Epithelial cell of prostate (primary cell): ENCODE results near the gene CNTN1.
A peak's percentile ranks its signal among the peaks of the same experiment; 100 is the strongest.
"Not testable (repeated sequence)": the region's sequence is repeated elsewhere in the genome, so short reads cannot be mapped to it uniquely, and the experiment has no call there.

ENCODE experiments used
- DNase-seq: peaks from one replicate; pipeline ENCODE4 v3.0.0-alpha.2; 2011; ENCODE audit warnings: low read depth, low spot score
- H3K27ac ChIP-seq: fragments of 450-650 bp; 2 replicates; pipeline ENCODE4 v1.5.1; 2017; ENCODE audit warnings: mild to moderate bottlenecking

CNTN1 gene

DNA sequence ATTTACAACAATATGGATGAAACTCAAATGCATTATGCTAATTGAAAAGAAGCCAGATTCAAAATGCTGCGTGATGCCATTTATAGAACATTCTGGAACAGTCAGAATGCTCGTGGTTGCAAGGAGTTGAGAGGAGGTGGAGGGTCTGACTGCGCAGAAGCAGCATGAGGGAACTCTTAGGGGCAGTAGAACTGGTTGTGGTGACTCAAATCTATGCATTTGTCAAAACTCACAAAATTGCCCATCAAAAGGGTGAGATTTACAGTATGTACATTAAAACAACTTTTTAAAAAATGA, 382.2 kb downstream of the CNTN1 start:
- H3K27ac ChIP-seq = no peak overlapping the region
- no peak for DNase-seq

DNA sequence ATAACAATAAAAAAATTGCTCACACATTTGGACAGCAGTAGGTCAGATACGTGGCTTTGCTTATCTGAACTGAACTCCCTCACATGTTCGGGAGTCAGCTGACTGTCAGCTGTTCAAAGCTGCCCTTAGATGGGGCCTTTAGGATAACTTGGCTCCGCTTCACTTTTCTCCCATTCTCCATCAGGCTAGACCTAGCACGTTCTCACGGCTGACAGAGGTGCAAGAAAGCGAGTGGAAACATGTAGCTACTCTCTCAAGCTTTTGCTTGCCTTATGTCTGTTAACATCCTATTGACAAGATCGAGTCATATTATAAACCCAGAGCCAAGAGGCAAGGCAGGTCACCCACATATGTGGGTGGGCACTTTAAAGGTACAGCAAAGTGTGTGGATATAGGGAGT, 383.9 kb downstream of the CNTN1 start:
- no peak overlapping the region for H3K27ac ChIP-seq
- peak; percentile 36 for DNase-seq

DNA sequence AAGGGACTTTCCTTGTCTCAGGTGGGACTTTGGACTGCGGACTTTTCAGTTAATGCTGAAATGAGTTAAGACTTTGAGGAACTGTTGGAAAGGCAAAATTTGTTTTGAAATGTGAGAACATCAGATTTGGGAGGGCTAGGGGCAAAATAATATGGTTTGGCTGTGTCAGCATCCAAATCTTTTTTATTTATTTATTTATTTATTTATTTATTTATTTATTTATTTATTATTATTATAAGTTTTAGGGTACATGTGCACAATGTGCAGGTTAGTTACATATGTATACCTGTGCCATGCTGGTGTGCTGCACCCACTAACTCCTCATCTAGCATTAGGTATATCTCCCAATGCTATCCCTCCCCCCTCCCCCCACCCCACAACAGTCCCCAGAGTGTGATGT, 389.0 kb downstream of the CNTN1 start:
- H3K27ac ChIP-seq, DNase-seq: not testable (repeated sequence)

DNA sequence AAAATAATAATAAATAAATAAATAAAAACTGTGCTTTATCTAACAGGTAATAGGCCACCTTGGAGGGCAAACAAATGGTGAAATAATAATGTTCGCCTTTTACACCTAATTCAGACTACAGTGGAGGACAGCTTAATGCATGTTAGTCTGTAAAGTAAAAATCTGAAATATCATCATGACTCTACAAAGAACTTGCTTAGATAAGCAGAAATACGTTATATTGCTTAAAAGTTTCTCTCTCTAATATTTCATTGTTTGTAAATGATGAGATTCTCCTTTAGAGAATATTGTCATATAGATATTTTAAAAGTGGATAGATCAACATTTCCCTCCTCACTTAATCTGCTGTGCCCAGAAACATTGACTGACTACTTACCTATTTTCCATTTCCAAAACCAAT, 397.2 kb downstream of the CNTN1 start:
- H3K27ac ChIP-seq = no peak overlapping the region
- DNase-seq = no peak

DNA sequence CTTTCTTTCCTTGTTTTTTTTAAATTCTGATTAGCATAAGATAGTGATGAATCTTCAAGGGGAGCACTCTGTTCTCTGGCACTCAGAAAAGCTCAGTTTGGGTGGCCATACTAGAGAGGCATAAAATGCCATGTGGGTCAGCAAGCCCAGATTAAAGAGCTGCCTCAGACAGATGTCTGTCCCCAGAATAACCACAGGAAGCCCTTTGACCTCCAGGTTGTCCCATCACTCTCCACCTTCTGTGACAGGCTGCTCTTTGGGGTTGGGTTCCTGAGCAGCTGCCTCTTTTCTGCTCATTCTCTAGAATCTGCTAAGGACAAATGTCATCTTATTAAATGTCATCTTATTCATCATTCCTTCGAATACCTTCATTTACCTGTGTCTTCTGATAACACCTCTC, 399.9 kb downstream of the CNTN1 start:
- no peak for DNase-seq
- H3K27ac ChIP-seq = no peak overlapping the region

DNA sequence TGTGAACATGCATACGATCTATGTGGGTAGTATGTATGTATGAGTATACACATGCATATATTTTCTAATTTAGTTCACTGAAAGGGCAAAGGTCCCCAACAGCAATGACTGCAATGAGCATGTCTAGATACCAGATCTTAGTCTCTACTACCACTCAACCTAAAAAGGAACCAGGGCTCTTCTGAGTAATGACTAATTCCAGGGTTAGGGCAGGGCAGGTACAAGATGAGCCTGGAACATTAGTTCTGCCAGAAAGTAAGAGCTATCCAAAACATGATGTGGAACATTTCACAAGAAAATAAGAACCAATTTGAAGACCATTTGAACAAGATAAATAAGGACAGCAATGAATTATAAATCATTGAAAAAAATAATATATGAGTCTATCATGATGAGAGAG, 404.6 kb downstream of the CNTN1 start:
- DNase-seq = no peak

DNA sequence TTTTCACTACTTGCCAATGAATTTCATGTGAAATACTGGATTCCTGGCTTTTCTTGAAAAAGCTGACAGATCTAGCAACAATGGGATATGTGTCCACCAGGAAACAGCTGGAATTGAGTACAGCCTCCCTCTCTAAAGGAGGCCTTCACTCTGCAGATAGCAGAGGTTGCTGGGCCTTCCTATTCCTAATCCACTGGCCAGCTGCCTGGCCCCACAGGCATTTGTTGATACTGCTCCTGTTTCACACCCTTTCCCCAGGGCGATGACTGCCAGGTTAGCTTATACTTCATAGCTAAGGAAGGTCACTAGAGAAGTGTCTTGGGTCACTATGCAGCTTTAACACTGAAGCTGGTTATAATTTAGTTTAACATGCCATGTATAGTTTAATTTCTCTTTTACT, 408.3 kb downstream of the CNTN1 start:
- H3K27ac ChIP-seq = no peak overlapping the region
- DNase-seq = no peak

More for the DNA sequence above, 404.6 kb downstream of the CNTN1 start:
- no peak overlapping the region for H3K27ac ChIP-seq

DNA sequence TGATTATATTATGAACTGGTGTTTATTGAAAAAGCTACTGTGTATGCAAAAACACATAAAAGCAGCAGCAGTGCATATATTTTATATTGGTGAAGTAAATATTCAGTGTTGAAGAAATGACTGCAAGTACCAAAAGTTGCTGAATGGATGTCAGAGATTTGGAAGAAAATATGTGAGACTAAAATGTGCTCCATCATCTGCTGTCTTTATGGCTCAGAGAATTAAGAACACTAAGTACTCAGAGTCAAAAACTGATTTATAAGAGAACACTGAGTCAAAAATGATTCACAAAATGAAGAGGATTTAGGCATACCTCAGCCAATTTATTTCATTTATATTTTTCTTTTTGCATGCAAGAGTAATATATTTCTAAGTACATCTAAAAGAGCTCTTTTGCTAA, 409.6 kb downstream of the CNTN1 start:
- H3K27ac ChIP-seq = no peak overlapping the region
- DNase-seq = no peak

DNA sequence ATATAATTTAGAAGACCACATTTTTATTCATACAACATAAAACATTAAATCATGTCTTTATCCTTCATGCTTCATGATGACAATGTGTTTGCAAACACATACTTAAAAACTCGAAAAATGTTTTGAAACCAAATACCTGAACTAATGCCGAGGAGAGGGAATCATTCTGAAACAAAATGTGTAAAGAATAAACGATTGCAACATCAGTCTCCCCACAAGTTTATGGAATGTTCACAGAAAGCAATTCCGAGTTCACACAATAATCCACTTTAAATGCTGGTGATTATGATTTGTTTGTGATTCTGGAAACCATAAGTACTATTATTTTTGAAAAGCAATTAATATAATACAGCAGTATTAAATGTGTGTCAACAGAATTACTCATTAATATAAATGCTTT, 411.4 kb downstream of the CNTN1 start:
- no peak for DNase-seq
- no peak overlapping the region for H3K27ac ChIP-seq

DNA sequence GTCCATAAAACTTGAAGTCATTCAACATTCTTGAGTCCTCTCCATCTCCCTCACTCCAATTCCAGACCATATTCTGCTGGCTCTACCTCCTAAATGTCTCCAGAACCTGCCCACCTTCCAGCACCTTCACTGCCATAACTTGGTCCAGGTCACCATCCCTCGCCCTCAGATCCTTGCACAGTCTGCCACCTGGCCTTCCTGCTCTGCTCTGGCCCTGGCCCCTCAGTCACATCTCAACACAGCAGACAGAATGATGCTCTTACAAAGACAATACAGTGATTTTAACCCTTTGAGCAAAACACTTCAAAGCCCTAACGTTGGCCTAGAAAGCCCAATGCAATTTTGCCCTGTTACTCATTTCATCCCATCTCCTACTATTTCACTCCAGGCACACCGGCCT, 414.1 kb downstream of the CNTN1 start:
- H3K27ac ChIP-seq = no peak overlapping the region
- no peak for DNase-seq

DNA sequence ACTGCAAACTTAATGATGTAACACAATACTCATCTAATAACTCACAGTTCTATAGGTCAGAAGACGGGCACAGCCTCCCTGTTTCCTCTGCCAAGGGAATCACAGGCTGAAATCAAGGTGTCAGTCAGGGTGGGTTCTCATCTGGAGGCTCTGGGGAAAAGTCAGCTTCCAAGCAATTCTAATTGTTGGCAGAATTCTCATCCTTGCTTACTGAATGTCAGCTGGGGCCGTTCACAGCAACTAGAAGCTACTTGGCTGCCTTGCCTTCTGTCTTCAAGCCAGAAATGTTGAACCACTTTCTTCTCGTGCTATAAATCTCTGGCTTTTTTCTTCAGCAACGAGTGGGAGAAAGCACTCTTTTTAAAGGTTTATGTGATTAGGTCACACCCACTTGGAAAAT, 415.8 kb downstream of the CNTN1 start:
- no peak for DNase-seq
- no peak overlapping the region for H3K27ac ChIP-seq

DNA sequence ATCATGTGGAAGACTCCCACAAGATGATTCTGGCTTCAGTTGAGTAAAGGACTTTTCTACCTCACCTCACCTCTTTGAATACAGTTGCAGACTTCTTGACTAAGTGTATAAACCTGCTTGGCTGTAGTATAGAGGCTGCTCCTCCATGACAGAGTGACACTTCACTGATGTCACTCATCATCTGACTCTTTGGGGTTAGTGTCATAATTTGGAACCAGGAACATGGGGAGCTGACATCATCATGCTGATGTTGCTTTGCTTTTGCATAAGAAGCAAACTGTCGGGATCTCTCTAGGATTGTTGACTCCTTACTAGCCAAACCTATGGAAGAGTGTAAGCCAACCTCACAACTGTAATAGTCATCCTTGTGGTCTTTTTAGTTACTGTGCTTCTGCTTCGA, 420.7 kb downstream of the CNTN1 start:
- no peak overlapping the region for H3K27ac ChIP-seq

DNA sequence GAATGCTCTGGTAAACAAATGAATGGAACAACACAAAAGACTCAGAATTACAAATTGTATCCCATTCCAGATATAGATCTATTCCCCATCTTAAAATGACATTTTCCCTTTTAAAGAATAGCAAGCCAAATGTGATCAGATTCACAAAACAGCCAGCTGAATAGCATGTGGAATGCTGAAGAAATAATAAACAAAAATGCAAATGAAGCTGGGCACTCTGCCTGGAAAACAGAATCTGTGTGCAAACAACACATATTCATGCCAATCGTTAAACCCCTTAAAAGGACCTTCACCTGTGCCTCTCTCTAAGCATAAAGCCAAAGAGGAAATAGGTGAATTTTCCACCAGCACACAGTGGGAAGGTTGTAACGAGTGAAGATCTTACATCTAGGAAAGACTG, 428.0 kb downstream of the CNTN1 start:
- H3K27ac ChIP-seq = no peak overlapping the region
- no peak for DNase-seq

More for the DNA sequence above, 420.7 kb downstream of the CNTN1 start:
- DNase-seq = no peak

DNA sequence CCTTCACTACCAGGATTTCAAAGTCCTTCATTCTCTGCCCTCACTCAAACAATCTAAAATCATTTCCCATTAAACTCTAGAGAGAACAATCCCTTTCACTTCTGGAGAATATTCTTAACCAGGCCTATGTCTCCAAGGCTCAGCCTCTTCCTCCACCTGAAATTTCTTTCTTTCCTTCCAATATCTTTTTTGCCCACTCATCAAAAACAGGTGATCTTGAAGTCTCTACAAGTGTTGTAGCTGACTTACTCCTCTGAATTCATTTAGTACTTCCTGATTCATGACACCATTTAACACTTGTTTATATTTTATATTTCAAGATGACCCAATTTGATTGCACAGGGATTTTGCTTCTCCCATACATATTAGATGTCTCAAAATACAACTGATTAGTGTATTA, 429.1 kb downstream of the CNTN1 start:
- H3K27ac ChIP-seq = no peak overlapping the region
- no peak for DNase-seq
